ENCODE measurements around the gene COL4A3. TPM values are rescaled to one million over a fixed set of nuclear protein-coding genes. Genes with fewer than 3 reads are reported as not detected.
A peak's percentile ranks its signal among the peaks of the same experiment; 100 is the strongest.
"Not testable (repeated sequence)": the region's sequence is repeated elsewhere in the genome, so short reads cannot be mapped to it uniquely, and the experiment has no call there.

The COL4A3 gene
- total and polyA plus RNA-seq, 9 donors, result under 0.01 to 0.18 (median 0.08) TPM; not detected in 5

GRCh38 chr2:227153758-227154486 lies 10.5 kb upstream of the COL4A3 start:
- Histone ChIP-seq H3K4me3 (ENCODE audit: low read length) (no peak overlapping the region), H3K9me3 (replicated peaks; ENCODE audit: control insufficient read depth, low read depth, low read length) (no peaks in the 10 kb centered on the region), H3K27me3 (ENCODE audit: control insufficient read depth, insufficient read depth, low read length) (peaks cover 5% of the 10 kb centered on the region), H3K4me1 (ENCODE audit: control insufficient read depth, insufficient read depth, low read length) (no peaks in the 10 kb centered on the region), H3K27ac (ENCODE audit: low read length) (no peak overlapping the region), H3K36me3 (ENCODE audit: control insufficient read depth, insufficient read depth, low read length) (no peaks in the 10 kb centered on the region)
- DNase-seq, result peak; percentile 7
- 55% methylated on average over 3 of the region's 4 CpGs for WGBS (ENCODE audit: insufficient coverage)

- Histone ChIP-seq H3K27me3 (ENCODE audit: control insufficient read depth, insufficient read depth, low read length) (peaks cover 5% of the 10 kb centered on the region), H3K4me3 (ENCODE audit: low read length) (no peak overlapping the region), H3K9me3 (replicated peaks; ENCODE audit: control insufficient read depth, low read depth, low read length) (no peaks in the 10 kb centered on the region), H3K36me3 (ENCODE audit: control insufficient read depth, insufficient read depth, low read length) (no peaks in the 10 kb centered on the region), H3K4me1 (ENCODE audit: control insufficient read depth, insufficient read depth, low read length) (no peaks in the 10 kb centered on the region), H3K27ac (ENCODE audit: low read length) (no peak overlapping the region)
- DNase-seq, result no peak
- 84% methylated on average over 2 of the region's 6 CpGs for WGBS (ENCODE audit: insufficient coverage)
Measured at GRCh38 chr2:227154986-227155774, 9.2 kb upstream of the COL4A3 start.

GRCh38 chr2:227160164-227160563 lies 4.3 kb upstream of the COL4A3 start:
- Histone ChIP-seq H3K4me1 (ENCODE audit: control insufficient read depth, insufficient read depth, low read length) (peaks cover 11% of the 10 kb centered on the region), H3K36me3 (ENCODE audit: control insufficient read depth, insufficient read depth, low read length) (no peaks in the 10 kb centered on the region), H3K9me3 (replicated peaks; ENCODE audit: control insufficient read depth, low read depth, low read length) (no peaks in the 10 kb centered on the region), H3K4me3 (ENCODE audit: low read length) (no peak overlapping the region), H3K27me3 (ENCODE audit: control insufficient read depth, insufficient read depth, low read length) (peaks cover 24% of the 10 kb centered on the region), H3K27ac (ENCODE audit: low read length) (no peak overlapping the region)
- no CpG with 5 or more reads among the region's 2 CpGs for WGBS (ENCODE audit: insufficient coverage)
- no peak for DNase-seq

DNA sequence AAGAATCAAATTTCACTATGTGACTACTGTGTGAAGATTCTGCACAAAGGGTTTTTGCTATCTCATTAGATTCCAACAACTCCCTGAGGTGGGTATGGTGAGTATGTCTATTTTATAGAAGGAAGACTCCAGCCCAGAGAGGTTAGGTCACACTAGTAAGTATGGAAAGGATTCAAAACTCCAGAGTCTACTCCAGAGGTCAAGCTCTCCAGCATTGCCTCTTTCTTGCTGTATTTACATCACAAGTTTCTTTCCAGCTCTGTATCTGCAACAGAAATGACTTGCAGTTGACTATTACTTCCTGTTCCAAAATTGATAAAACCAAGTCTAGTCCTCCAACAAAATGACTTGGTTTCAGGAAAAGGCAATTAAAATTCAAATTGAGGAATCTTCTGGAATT lies 2.5 kb upstream of the COL4A3 start:
- H3K27ac ChIP-seq (ENCODE audit: low read length), result no peak overlapping the region
- H3K4me1 ChIP-seq (ENCODE audit: control insufficient read depth, insufficient read depth, low read length), result peaks cover 11% of the 10 kb centered on the region
- H3K27me3 ChIP-seq (ENCODE audit: control insufficient read depth, insufficient read depth, low read length), result peaks cover 22% of the 10 kb centered on the region
- H3K4me3 ChIP-seq (ENCODE audit: low read length), result no peak overlapping the region
- peaks cover 2% of the 10 kb centered on the region for H3K9me3 ChIP-seq (replicated peaks; ENCODE audit: control insufficient read depth, low read depth, low read length)
- no peaks in the 10 kb centered on the region for H3K36me3 ChIP-seq (ENCODE audit: control insufficient read depth, insufficient read depth, low read length)
- DNase-seq, result no peak

- Histone ChIP-seq H3K4me3 (ENCODE audit: low read length) (peak overlapping the region; percentile 22), H3K9me3 (replicated peaks; ENCODE audit: control insufficient read depth, low read depth, low read length) (peaks cover 2% of the 10 kb centered on the region), H3K36me3 (ENCODE audit: control insufficient read depth, insufficient read depth, low read length) (no peaks in the 10 kb centered on the region), H3K27me3 (ENCODE audit: control insufficient read depth, insufficient read depth, low read length) (peaks cover 22% of the 10 kb centered on the region), H3K27ac (ENCODE audit: low read length) (no peak overlapping the region), H3K4me1 (ENCODE audit: control insufficient read depth, insufficient read depth, low read length) (peaks cover 11% of the 10 kb centered on the region)
- peak; percentile 7 for DNase-seq
- under 1% methylated on average over 20 of the region's 20 CpGs for WGBS (ENCODE audit: insufficient coverage)
Measured at GRCh38 chr2:227163485-227163997, 883 bp upstream of the COL4A3 start.

DNA sequence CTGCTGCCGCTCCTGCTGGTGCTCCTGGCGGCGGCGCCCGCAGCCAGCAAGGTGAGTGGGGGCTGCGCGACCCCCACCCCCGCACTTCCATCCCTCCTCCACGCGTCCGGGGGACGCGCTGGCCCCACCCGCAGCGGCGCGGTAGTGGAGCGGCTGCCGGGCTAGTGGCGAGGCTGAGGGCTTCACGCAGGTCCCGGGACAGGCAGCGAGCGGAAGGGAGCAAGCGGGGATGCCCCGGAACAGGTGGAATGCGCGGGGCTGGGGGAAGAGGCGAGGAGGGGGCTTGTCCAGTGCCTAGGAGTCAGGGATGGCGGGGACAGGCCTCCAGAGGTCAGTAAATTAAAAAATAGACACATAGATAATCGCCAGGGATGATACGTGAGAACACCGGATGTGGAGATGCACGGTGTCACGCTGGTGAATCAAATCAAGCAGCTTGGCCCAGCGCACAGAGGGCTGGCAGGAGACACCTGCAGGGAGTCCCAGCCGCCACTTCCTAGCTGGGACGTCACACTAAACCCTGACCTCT lies 403 bp downstream of the COL4A3 start:
- Histone ChIP-seq H3K36me3 (ENCODE audit: control insufficient read depth, insufficient read depth, low read length) (no peaks in the 10 kb centered on the region), H3K9me3 (replicated peaks; ENCODE audit: control insufficient read depth, low read depth, low read length) (peaks cover 2% of the 10 kb centered on the region), H3K4me3 (ENCODE audit: low read length) (no peak overlapping the region), H3K27ac (ENCODE audit: low read length) (no peak overlapping the region), H3K27me3 (ENCODE audit: control insufficient read depth, insufficient read depth, low read length) (peaks cover 22% of the 10 kb centered on the region), H3K4me1 (ENCODE audit: control insufficient read depth, insufficient read depth, low read length) (peaks cover 11% of the 10 kb centered on the region)
- WGBS (ENCODE audit: insufficient coverage), result 1% methylated on average over 38 of the region's 38 CpGs
- DNase-seq, result no peak

DNA sequence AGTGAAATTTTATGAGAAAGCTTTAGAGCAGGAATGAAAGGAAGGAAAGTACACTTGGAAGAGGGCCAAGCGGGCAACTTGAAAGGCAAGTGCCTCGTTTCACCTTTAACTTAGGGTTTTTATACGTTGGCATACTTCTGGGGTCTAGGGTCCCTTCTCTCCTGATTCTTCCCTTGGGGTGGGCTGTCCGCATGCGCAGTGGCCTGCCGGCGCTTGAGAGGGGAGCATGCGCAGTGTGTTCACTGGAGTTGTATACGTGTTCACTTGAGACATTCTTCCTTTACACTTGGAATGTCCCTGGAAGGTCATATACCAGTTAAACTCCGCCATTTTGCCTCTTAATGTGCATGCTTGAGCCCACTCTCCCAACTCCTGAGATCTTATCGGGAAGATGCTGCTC lies 7.4 kb downstream of the COL4A3 start:
- H3K4me1 ChIP-seq (ENCODE audit: control insufficient read depth, insufficient read depth, low read length); DNase-seq; H3K9me3 ChIP-seq (replicated peaks; ENCODE audit: control insufficient read depth, low read depth, low read length); H3K27me3 ChIP-seq (ENCODE audit: control insufficient read depth, insufficient read depth, low read length); H3K4me3 ChIP-seq (ENCODE audit: low read length); H3K36me3 ChIP-seq (ENCODE audit: control insufficient read depth, insufficient read depth, low read length); H3K27ac ChIP-seq (ENCODE audit: low read length): not testable (repeated sequence)
- WGBS (ENCODE audit: insufficient coverage), result 80% methylated on average over 5 of the region's 11 CpGs

DNA sequence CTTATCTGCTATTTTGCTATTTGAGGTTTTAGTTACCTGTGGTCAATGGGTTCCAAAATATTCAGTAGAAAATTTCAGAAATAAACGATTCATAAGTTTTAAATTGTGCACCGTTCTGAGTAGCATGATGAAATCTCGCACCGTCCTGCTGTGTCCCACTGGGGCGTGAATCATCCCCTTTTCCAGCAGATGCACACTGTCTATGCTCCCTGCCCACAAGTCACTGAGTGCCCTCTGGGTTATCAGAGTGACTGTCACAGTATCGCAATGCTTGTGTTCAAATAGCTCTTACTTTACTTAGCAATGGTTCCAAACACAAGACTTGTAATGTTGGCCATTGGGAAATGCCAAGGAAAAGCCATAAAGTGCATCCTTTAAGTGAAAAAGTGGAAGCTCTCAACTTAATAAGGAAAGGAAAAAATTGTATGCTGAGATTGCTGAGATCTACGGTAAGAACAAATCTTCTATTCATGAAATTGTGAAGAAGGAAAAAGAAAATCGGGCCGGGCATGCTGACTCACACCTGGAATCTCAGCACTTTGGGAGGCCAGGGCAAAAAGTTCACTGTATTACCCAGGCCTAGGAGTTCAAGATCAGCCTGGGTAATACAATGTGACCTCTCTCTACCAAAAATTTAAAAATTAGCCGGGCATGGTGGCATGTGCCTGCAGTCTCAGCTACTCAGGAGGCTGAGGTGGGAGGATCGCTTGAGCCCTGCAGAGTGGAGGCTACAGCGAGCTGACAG lies 13.3 kb downstream of the COL4A3 start:
- 91% methylated on average over 7 of the region's 12 CpGs for WGBS (ENCODE audit: insufficient coverage)
- no peaks in the 10 kb centered on the region for H3K36me3 ChIP-seq (ENCODE audit: control insufficient read depth, insufficient read depth, low read length)
- H3K4me3 ChIP-seq (ENCODE audit: low read length), result no peak overlapping the region
- DNase-seq, result no peak
- H3K27me3 ChIP-seq (ENCODE audit: control insufficient read depth, insufficient read depth, low read length), result no peaks in the 10 kb centered on the region
- H3K4me1 ChIP-seq (ENCODE audit: control insufficient read depth, insufficient read depth, low read length), result no peaks in the 10 kb centered on the region
- no peak overlapping the region for H3K27ac ChIP-seq (ENCODE audit: low read length)
- H3K9me3 ChIP-seq (replicated peaks; ENCODE audit: control insufficient read depth, low read depth, low read length), result no peaks in the 10 kb centered on the region

DNA sequence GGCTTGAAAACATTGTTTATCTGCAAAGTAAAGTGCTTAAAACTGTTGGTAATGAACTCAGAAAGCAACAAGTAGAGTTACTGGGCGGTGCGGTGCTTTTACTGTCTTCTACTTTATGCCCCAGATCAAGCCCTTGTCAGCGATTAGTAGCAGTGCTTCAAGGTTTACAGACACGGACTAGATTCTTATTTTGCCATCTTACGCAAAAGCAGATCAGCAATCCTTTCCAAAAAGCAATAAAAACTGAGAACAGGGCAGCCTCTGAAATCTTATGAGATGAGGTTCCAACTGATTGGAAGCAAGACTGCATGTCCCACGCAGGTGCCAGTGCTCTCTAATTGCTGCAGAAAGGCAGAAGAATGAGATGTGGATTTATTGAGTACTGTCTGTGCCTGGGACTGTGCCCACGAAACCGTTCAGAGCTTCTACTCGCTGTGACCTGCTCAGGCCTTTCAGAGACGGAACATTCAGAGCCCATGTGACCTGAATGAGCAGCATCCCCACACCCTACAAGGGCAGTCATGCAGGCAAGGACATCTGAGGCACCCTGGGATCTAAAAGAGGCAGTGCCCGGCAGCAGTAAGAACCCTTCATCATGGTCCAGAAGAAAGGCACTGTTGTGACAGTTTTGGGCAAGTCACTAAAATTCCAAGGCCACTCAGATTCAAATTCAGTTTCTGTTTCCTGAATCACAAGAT lies 15.7 kb downstream of the COL4A3 start:
- WGBS (ENCODE audit: insufficient coverage), result 63% methylated on average over 11 of the region's 11 CpGs
- H3K27me3 ChIP-seq (ENCODE audit: control insufficient read depth, insufficient read depth, low read length), result no peaks in the 10 kb centered on the region
- no peaks in the 10 kb centered on the region for H3K9me3 ChIP-seq (replicated peaks; ENCODE audit: control insufficient read depth, low read depth, low read length)
- H3K36me3 ChIP-seq (ENCODE audit: control insufficient read depth, insufficient read depth, low read length), result no peaks in the 10 kb centered on the region
- no peak overlapping the region for H3K4me3 ChIP-seq (ENCODE audit: low read length)
- no peak for DNase-seq
- H3K4me1 ChIP-seq (ENCODE audit: control insufficient read depth, insufficient read depth, low read length), result no peaks in the 10 kb centered on the region
- H3K27ac ChIP-seq (ENCODE audit: low read length), result no peak overlapping the region

Data from muscle of leg (tissue), 11 donors.